ENCODE data around the gene SNIP1.
"Not testable (repeated sequence)": the region's sequence is repeated elsewhere in the genome, so short reads cannot be mapped to it uniquely, and the experiment has no call there.

SNIP1 gene

DNA sequence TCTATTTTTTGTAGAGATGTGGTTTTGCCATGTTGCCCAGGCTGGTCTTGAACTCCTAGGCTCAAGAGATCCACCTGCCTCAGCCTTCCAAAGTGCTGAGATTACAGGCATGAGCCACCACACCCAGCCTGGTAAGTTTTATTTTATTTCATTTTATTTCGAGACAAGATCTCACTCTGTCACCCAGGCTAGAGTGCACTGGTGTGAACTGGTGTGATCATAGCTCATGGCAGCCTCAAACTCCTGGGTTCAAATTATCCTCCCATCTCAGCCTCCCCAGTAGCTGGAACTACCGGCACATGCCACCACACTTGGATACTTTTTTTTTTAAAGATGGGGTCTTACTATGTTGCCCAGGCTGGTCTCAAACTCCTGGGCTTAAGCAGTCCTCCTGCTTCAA is 51.3 kb downstream of the SNIP1 start:
- H3K27ac Mint-ChIP-seq; H3K4me1 Mint-ChIP-seq (ENCODE audit: low read depth); H3K4me3 Mint-ChIP-seq; H3K9me3 Mint-ChIP-seq; H3K27me3 Mint-ChIP-seq: not testable (repeated sequence)
- peaks cover 66% of the 10 kb centered on the region for H3K36me3 Mint-ChIP-seq (ENCODE audit: low read depth)

DNA sequence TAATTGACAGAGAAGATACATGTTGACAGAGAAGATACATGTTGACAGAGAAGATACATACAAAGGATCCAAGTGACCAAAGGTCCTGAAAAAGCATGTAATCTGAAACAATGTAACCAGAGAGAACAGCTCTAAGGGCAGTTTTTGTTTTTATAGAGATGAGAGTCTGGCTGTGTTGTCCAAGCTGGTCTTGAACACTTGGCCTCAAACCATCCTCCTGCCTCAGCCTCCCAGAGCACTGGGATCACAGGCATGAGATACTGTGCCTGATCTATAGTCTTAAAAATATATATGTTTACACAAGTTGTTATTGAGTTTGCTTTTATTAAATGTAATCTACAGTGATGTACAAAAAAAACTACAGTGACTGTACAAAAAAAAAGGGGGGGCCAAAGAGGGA is 52.0 kb downstream of the SNIP1 start:
- Mint-ChIP-seq H3K36me3 (ENCODE audit: low read depth) (peaks cover 59% of the 10 kb centered on the region), H3K27me3 (no peaks in the 10 kb centered on the region), H3K9me3 (no peaks in the 10 kb centered on the region), H3K27ac (no peak overlapping the region), H3K4me3 (no peak overlapping the region), H3K4me1 (ENCODE audit: low read depth) (no peaks in the 10 kb centered on the region)

DNA sequence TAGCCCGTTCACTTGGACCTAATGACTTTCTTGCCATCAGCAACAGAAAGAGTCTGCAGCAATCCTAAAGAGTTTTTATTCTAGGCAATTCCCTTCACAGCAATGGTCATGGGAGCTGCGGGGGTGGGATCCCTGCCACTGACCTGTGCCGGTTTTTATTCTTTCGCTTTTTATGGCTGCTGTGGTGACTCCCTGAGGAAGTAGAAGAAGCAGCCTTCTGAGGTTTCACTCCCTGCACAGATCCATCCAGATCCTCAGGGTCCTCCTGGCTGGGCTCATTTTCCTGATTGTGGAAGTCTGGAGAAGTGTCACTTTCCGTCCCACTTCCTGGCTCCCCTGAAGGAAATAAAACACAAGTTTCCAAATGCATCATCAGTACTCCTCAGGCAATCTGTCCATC is 52.4 kb downstream of the SNIP1 start:
- Mint-ChIP-seq H3K27ac (no peak overlapping the region), H3K9me3 (no peaks in the 10 kb centered on the region), H3K27me3 (no peaks in the 10 kb centered on the region), H3K36me3 (ENCODE audit: low read depth) (peaks cover 57% of the 10 kb centered on the region), H3K4me3 (no peak overlapping the region), H3K4me1 (ENCODE audit: low read depth) (peaks cover under 1% of the 10 kb centered on the region)

DNA sequence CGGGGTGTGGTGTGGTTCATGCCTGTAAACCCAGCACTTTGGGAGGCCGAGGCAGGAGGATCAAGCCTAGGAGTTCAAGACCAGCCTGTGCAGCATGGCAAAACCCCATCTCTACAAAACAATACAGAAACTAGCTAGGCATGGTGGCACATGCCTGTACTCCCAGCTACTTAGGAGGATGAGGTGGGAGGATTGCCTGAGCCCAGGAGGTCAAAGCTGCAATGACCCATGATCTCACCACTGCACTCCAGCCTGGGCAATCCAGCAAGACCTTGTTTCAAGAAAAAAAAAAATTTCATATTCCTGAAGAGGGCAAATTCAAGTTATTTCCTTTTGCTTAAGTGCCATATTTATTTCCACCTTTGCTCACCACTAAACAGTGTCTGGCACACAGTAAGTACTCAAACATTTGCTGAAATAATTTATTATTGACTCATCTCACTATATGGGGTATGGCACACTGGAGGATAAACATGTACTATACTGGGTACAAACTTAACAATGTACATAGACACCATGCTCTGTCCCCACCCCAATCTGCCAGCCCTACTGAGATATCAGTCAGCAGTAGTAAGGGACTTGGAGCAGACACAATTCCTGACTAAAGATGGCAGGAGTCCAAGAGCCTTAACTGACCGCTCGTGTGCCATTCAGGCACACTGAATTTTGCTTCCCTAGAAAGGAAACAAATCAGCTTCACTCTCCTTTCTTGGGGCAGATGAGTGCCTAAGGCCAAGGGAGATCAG is 55.0 kb downstream of the SNIP1 start:
- Mint-ChIP-seq H3K27me3 (no peaks in the 10 kb centered on the region), H3K4me1 (ENCODE audit: low read depth) (peaks cover 4% of the 10 kb centered on the region), H3K27ac (no peak overlapping the region), H3K9me3 (no peaks in the 10 kb centered on the region), H3K4me3 (no peak overlapping the region), H3K36me3 (ENCODE audit: low read depth) (peaks cover 52% of the 10 kb centered on the region)

DNA sequence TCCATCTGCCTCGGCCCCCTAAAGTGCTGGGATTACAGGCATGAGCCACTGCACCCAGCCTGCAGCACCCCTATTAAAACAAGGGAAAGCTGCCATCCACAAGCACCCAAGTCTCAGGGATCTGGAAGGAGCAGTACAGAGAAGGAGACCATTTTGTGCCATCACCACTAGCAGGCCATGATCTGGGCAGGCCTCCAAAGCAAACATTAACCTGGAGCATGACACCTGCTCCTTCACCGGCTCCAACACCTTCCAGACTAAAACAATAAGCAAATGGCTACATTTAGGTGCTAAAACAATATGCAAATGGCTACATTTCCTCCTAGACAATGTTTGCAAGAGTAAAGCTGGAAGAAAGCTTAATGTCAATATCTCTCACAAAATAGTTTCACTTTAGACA is 56.3 kb downstream of the SNIP1 start:
- Mint-ChIP-seq H3K27ac (no peak overlapping the region), H3K27me3 (no peaks in the 10 kb centered on the region), H3K36me3 (ENCODE audit: low read depth) (peaks cover 60% of the 10 kb centered on the region), H3K4me3 (no peak overlapping the region), H3K4me1 (ENCODE audit: low read depth) (peaks cover 8% of the 10 kb centered on the region), H3K9me3 (no peaks in the 10 kb centered on the region)

DNA sequence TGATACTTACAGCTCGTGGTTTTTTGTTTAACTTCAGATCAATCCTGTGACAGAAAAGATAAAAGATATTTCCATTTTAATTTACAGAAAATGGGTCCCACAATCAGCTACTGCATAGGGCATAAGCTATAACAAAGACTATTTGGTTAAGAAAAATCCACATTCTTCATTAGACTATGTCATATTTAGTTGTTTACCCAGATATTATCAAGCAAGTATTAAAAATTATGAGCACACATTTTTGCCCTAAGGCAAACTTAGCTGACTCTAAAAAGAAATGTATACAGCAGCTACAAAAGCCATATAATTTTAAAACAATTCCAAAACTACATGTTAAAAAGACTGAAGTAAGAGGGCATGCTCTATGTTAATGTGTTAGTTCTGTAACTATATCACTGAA is 58.2 kb downstream of the SNIP1 start:
- H3K27ac Mint-ChIP-seq = no peak overlapping the region
- H3K4me3 Mint-ChIP-seq = no peak overlapping the region
- peaks cover 54% of the 10 kb centered on the region for H3K36me3 Mint-ChIP-seq (ENCODE audit: low read depth)
- peaks cover 8% of the 10 kb centered on the region for H3K4me1 Mint-ChIP-seq (ENCODE audit: low read depth)
- H3K9me3 Mint-ChIP-seq = no peaks in the 10 kb centered on the region
- no peaks in the 10 kb centered on the region for H3K27me3 Mint-ChIP-seq

DNA sequence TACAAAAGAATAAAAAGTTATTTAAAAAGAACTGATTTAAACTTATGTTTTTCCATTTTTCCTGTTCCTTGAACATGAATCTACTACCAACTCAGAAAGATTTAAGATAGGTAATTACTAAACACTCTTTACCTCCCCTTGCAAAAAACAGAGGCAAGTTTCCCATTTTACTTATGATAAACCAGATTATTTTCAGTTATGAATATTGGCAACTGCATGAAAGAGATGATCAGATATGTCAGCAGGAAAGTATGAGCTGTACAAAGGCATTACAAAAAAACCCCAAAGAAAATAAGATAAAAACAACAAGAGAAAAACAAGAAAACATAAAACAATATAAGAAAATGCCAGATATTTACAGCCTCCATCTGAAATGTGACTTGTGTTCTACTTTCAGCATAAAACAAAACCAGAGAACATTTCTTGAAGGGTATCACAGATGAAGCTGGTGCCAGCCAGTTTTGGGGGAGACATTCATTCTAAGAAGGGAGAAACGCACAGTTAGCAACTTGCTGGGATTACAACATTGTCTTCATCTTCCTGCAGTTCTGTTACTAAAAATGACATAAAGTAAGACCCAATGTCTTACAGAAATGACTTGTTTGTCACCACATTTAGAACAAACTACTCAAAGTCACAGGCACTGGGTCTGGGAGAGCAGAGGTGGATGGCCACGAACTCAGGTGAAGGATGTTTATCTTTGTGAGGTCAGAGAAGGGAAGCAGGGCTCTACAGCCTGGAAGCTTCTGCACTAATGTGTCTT is 60.6 kb downstream of the SNIP1 start:
- no peak overlapping the region for H3K4me3 Mint-ChIP-seq
- H3K36me3 Mint-ChIP-seq (ENCODE audit: low read depth) = peaks cover 39% of the 10 kb centered on the region
- H3K9me3 Mint-ChIP-seq = no peaks in the 10 kb centered on the region
- H3K4me1 Mint-ChIP-seq (ENCODE audit: low read depth) = peaks cover 8% of the 10 kb centered on the region
- H3K27ac Mint-ChIP-seq = peak overlapping the region; percentile 62
- H3K27me3 Mint-ChIP-seq = no peaks in the 10 kb centered on the region

DNA sequence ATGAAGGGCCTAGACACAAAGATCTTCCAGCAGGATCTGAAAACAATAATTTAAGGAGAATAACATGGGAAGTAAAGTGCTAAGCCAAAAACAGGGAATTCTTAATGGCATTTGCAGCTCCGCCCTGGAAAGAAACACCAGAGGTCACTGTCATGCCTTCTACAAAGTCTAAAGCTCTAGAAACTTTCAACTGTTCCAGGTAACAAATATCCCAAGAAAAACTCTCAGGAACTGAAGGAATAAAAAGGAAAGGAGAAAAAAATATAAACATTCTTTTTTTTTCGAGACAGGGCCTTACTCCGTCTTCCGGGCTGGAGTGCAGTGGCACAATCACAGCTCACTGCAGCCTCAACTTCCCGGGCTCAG is 66.5 kb downstream of the SNIP1 start:
- Mint-ChIP-seq H3K27ac (no peak overlapping the region), H3K36me3 (ENCODE audit: low read depth) (peaks cover 20% of the 10 kb centered on the region), H3K4me1 (ENCODE audit: low read depth) (peaks cover 17% of the 10 kb centered on the region), H3K4me3 (no peak overlapping the region), H3K27me3 (no peaks in the 10 kb centered on the region), H3K9me3 (no peaks in the 10 kb centered on the region)

DNA sequence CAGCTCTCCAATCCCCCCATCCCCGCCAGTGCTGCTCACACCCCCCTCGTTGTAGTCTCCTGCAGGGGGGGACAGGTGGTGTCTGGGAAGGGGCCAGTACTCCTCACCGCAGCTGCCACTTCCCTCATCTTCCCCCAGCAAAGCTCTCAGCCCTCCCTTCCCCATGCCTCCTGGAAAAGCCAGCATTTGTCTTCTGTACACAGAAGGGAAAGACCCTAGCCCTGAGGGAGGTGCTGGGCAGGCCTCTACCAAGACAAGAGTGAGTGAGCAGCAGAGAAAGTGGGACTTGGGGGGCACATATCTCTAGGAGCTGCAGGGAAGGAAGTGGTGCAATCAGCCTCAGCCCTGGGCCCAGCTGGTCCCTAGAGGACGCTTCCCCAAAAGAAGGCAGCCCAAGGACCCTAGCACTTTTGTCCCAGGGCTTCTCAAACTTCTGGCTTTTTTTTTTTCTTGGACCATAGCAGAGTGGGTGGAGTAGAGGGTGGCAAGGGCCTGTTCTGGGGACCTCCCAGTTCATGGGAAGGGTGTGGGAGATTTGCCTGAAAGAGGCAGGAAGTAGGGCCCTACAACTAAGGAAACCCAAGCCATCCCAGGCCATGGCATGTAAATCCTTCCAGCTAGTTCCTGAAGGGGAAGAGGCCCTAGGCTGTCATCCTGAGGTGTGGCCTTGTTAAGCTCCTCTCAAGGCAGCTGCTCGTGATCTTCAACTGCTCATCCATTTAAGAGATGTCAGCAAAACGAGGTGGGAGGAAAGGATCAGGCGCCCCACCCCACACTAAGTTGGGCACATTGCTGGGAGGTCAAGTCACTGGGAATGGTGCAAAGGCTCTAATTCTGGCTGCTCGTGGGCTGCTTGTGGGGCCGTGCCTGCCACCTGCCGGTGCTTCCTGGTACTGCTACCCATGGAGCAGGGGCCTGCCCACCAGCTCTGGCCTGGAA is 67.1 kb downstream of the SNIP1 start:
- Mint-ChIP-seq H3K4me3 (no peak overlapping the region), H3K9me3 (no peaks in the 10 kb centered on the region), H3K27me3 (no peaks in the 10 kb centered on the region), H3K27ac (peak overlapping the region; percentile 38), H3K4me1 (ENCODE audit: low read depth) (peaks cover 23% of the 10 kb centered on the region), H3K36me3 (ENCODE audit: low read depth) (peaks cover 24% of the 10 kb centered on the region)

DNA sequence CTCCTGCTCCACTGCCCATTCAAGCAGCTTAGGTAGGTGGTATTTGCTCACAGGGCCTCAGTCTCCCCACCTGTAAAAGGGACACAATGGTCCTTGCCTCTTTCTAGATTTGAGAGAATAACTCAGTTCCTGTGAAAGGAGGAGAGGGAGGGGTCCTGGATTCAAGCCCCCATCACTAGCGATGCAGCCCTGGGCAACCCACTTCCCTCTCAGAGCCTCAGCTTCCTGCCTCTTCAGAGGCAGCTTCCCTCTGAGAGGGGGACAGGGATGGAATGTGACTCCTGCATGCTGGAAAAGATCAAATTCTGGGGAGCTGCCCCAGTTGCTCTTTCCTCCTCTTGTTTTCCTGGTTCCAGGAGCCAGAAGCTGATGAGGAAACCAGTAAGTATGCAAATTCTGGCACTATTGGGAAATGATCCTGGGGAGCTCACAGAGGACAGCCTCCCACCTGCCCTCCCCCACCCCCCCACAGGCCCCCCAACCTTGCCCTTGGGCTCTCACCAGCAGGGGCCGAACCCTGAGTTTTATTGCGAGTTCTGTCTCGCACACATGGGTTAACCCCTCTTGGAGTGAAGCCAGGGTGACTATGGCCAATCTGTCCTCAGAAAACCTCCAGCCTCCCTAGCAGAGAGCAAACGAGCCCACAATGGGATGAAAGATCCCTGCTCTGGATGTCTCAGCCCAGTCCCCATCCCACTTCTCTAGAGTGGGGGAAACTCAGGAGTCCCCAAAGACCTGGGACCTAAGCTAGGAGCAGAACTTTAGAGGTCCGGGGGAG is 68.0 kb downstream of the SNIP1 start:
- H3K27ac Mint-ChIP-seq = peak overlapping the region; percentile 11
- no peak overlapping the region for H3K4me3 Mint-ChIP-seq
- peaks cover 32% of the 10 kb centered on the region for H3K4me1 Mint-ChIP-seq (ENCODE audit: low read depth)
- H3K27me3 Mint-ChIP-seq = no peaks in the 10 kb centered on the region
- H3K9me3 Mint-ChIP-seq = no peaks in the 10 kb centered on the region
- H3K36me3 Mint-ChIP-seq (ENCODE audit: low read depth) = peaks cover 32% of the 10 kb centered on the region
